Ascending aorta (tissue), 2 donors: ENCODE data around the gene CCNB2. TPM values are rescaled to one million over a fixed set of nuclear protein-coding genes. Genes with fewer than 3 reads are reported as not detected.
A peak's percentile ranks its signal among the peaks of the same experiment; 100 is the strongest.

ENCODE experiments used
- DNase-seq, 2 donors: peaks; one replicate each; pipeline ENCODE4 v3.0.0-alpha.2; 2019; ENCODE audit warnings: low spot score in 2 of 2
- H3K27ac ChIP-seq, 2 donors: fragments of 200-600 bp; sonication (generic); one replicate each; pipeline ENCODE4 v1.5.1; 2016 to 2017; ENCODE audit warnings: mild to moderate bottlenecking in 1 of 2
- H3K27me3 ChIP-seq: fragments of 200-600 bp; sonication (generic); one replicate; pipeline ENCODE4 v1.5.1; 2017
- H3K36me3 ChIP-seq, 2 donors: fragments of 200-600 bp; sonication (generic); one replicate each; pipeline ENCODE4 v1.5.1; 2016
- H3K4me1 ChIP-seq, 2 donors: fragments of 200-600 bp; sonication (generic); one replicate each; pipeline ENCODE4 v1.5.1; 2016 to 2017; ENCODE audit warnings: mild to moderate bottlenecking in 1 of 2
- H3K4me3 ChIP-seq, 2 donors: fragments of 200-600 bp; sonication (generic); one replicate each; pipeline ENCODE4 v1.5.1; 2016 to 2017; ENCODE audit warnings: mild to moderate bottlenecking in 1 of 2
- H3K9me3 ChIP-seq, 2 donors: fragments of 200-600 bp; sonication (generic); one replicate each; pipeline ENCODE4 v1.5.1; 2016
- CTCF ChIP-seq, 3 experiments: fragments of 200-600 bp in 2 of 3; fragments of 450-650 bp in 1 of 3; sonication (generic) in 2 of 3; IDR thresholded peaks; one replicate each; pipeline ENCODE4 v1.5.1; 2016 to 2019; ENCODE audit warnings: antibody characterized with exemption in 3 of 3, mild to moderate bottlenecking in 1 of 3, moderate library complexity in 1 of 3
- intact Hi-C: fragments of 100-400 bp; cut with DNase I; formaldehyde crosslinking; loops from one replicate; pipeline ENCODE4 v1.15.1; 2023
- total RNA-seq: library from RNA; depleted of rRNA; stranded (reverse); fragments of >200 nt; gene quantifications from one replicate; pipeline ENCODE4 v1.1.0, GENCODE V29; 2016

The CCNB2 gene
- total RNA-seq, 1 donor from 2014 or later: not detected

DNA sequence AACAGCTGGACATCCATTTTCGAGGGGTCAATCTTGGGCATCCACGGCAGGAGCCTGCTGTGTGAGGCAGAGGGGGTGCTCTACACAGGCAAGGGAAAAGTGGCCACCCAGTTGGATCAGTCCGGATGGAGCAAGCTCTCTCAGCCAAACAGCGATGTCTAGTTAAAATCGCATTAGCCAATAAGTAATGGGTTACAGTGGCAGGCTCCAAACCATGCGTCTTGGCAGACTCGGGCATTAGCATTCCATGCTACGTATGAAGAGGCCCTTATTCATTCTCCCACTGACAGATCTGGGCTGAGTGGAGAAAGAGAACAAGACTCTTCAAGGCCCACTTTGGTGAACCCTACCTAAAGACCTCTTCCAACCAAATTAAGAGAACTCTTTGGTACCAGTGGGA is 49.3 kb downstream of the CCNB2 start:
- no peak for DNase-seq
- peak overlapping the region in 1 of 2 donors; percentile 46 for H3K27ac ChIP-seq
- no peak for TF ChIP-seq CTCF (IDR thresholded peaks at IDR 0.05)
- no peaks in the 10 kb centered on the region for H3K9me3 ChIP-seq
- peaks cover 6 to 7% of the 10 kb centered on the region in 2 donors for H3K4me1 ChIP-seq
- H3K27me3 ChIP-seq: no peaks in the 10 kb centered on the region
- intact Hi-C loops: no loop called here
- H3K36me3 ChIP-seq: peaks cover 55 to 98% of the 10 kb centered on the region in 2 donors
- H3K4me3 ChIP-seq: no peak overlapping the region

GRCh38 chr15:59155431-59155830 is 50.5 kb downstream of the CCNB2 start:
- Histone ChIP-seq H3K36me3 (peaks cover 65 to 100% of the 10 kb centered on the region in 2 donors), H3K27ac (no peak overlapping the region), H3K9me3 (no peaks in the 10 kb centered on the region), H3K4me1 (peaks cover 2 to 3% of the 10 kb centered on the region in 2 donors), H3K4me3 (no peak overlapping the region), H3K27me3 (no peaks in the 10 kb centered on the region)
- no peak for TF ChIP-seq CTCF (IDR thresholded peaks at IDR 0.05)
- no peak for DNase-seq
- intact Hi-C loops: no loop called here

DNA sequence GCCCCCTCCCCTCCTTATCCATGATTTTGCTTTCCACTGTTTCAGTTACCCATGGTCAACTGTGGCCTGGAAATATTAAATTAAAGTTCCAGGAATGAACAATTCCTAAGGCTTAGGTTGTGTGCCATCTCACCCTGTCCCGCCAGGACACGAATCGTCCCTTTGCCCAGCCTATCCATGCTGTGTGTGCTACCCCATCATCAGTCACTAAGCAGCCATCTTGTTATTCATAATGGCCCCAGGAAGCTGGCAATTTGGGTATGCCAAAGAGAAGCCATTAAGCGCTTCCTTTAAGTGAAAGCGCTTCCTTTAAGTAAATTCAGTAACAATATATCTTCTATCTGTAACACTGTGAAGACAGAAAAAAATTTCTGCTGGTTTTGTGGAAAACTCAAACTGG is 52.5 kb downstream of the CCNB2 start:
- DNase-seq: no peak
- Histone ChIP-seq H3K27ac (no peak overlapping the region), H3K27me3 (no peaks in the 10 kb centered on the region), H3K36me3 (peaks cover 77 to 100% of the 10 kb centered on the region in 2 donors), H3K4me3 (no peak overlapping the region), H3K4me1 (no peaks in the 10 kb centered on the region), H3K9me3 (no peaks in the 10 kb centered on the region)
- TF ChIP-seq CTCF (IDR thresholded peaks at IDR 0.05): no peak
- intact Hi-C loops: no loop called here

- TF ChIP-seq CTCF (IDR thresholded peaks at IDR 0.05): no peak
- Histone ChIP-seq H3K27ac (no peak overlapping the region), H3K9me3 (no peaks in the 10 kb centered on the region), H3K4me3 (no peak overlapping the region), H3K27me3 (no peaks in the 10 kb centered on the region), H3K36me3 (peaks cover 75 to 100% of the 10 kb centered on the region in 2 donors), H3K4me1 (no peaks in the 10 kb centered on the region)
- no peak for DNase-seq
- intact Hi-C loops: no loop called here
Measured at GRCh38 chr15:59157840-59158700, 53.1 kb downstream of the CCNB2 start.

DNA sequence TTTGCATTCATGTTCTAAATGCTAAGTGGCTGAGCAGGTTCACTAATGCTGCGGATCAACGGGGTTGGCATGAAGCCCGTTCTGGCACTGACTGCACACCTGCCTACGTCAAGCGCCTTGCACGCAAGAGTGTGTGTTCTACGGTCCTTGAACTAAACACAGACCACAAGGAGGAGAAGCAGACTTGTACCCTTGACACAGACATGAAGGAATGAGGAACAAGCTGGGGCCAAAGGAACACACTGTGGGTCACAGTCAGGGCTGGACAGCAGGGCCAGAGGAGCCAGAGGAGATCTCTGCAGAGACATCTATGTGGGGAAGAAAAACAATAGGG is 53.7 kb downstream of the CCNB2 start:
- no peak overlapping the region for H3K27ac ChIP-seq
- H3K27me3 ChIP-seq: no peaks in the 10 kb centered on the region
- H3K9me3 ChIP-seq: no peaks in the 10 kb centered on the region
- intact Hi-C loops: no loop called here
- peaks cover 70 to 94% of the 10 kb centered on the region in 2 donors for H3K36me3 ChIP-seq
- TF ChIP-seq CTCF (IDR thresholded peaks at IDR 0.05): no peak
- DNase-seq: no peak
- no peaks in the 10 kb centered on the region for H3K4me1 ChIP-seq
- no peak overlapping the region for H3K4me3 ChIP-seq
